Ectodermal cell (in vitro differentiated cells): ENCODE results near the gene PTPRN2.

Experiments
- H3K27ac ChIP-seq: 2 replicates; pipeline ENCODE4 v1.7.0; 2013; ENCODE audit warnings: mild to moderate bottlenecking, low read depth, low read length; ENCODE audit not compliant: insufficient read depth, poor library complexity, severe bottlenecking
- H3K27me3 ChIP-seq: 2 replicates; pipeline ENCODE4 v1.7.0; 2013; ENCODE audit warnings: mild to moderate bottlenecking, low read length; ENCODE audit not compliant: insufficient read depth, control insufficient read depth, poor library complexity, severe bottlenecking
- H3K36me3 ChIP-seq: one replicate; pipeline ENCODE4 v1.7.0; 2013; ENCODE audit warnings: low read length; ENCODE audit not compliant: control insufficient read depth, insufficient read depth
- H3K4me1 ChIP-seq: one replicate; pipeline ENCODE4 v1.7.0; 2013; ENCODE audit warnings: low read length; ENCODE audit not compliant: control insufficient read depth, insufficient read depth
- H3K4me3 ChIP-seq: 2 replicates; pipeline ENCODE4 v1.7.0; 2013; ENCODE audit warnings: low read depth, low read length, control low read depth; ENCODE audit not compliant: insufficient read depth
- H3K9me3 ChIP-seq: 2 replicates; pipeline ENCODE4 v1.7.0; 2013; ENCODE audit warnings: mild to moderate bottlenecking, low read length, moderate library complexity; ENCODE audit not compliant: control insufficient read depth
- WGBS, 2 experiments: methylation state at CpG; one replicate each; pipeline ENCODE4 v1.1.7; 2013; ENCODE audit warnings: missing lambda C conversion rate in 2 of 2; 5-methylcytosine and 5-hydroxymethylcytosine counted together

PTPRN2 gene

GRCh38 chr7:157689269-157690057, 898.2 kb downstream of the PTPRN2 start:
- peaks cover 85% of the 10 kb centered on the region for H3K27me3 ChIP-seq
- no peak overlapping the region for H3K27ac ChIP-seq
- H3K4me3 ChIP-seq = no peak overlapping the region
- 73 to 74% methylated on average over 59 of the region's 59 CpGs for WGBS, 2 experiments
- no peaks in the 10 kb centered on the region for H3K4me1 ChIP-seq
- H3K36me3 ChIP-seq = no peaks in the 10 kb centered on the region
- H3K9me3 ChIP-seq = peaks cover 3% of the 10 kb centered on the region

GRCh38 chr7:157688533-157689268, 898.9 kb downstream of the PTPRN2 start:
- H3K4me1 ChIP-seq = no peaks in the 10 kb centered on the region
- WGBS, 2 experiments = 71 to 75% methylated on average over 64 of the region's 64 CpGs
- H3K27me3 ChIP-seq = peaks cover 82% of the 10 kb centered on the region
- H3K36me3 ChIP-seq = no peaks in the 10 kb centered on the region
- peaks cover 6% of the 10 kb centered on the region for H3K9me3 ChIP-seq
- H3K27ac ChIP-seq = no peak overlapping the region
- no peak overlapping the region for H3K4me3 ChIP-seq

DNA sequence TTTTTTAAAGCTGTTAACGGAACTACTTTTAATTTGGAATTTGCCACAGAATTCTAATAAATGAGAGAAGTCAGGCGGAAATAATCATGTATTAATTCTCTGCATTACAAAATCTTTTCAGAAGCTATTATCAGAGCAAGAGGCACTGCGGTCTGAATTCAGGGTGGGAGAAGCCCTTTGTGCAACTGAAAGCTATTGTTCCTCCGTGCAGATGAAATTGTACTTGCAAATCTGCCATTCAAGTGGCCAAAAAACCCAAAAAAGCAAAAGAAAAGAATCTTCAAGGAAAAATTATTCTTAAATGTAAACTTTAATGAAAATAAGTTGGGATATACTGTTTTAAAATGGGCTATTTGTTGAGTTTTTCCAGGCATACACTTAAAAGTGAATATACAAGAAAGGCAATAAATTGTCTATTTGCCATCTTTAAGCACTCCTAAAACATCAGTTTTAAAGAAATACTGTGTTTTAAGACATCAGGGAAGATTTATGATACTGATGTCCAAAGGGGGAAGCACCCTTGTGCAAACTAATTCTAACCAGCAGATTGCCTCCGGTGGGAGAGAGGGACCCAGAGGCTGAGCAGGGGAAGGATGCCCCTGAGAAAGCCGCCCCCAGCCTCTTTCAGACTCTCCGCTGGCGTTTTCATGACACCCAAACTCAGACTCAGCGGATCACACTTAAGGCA, 899.6 kb downstream of the PTPRN2 start:
- 56 to 61% methylated on average over 8 to 9 of the region's 9 CpGs for WGBS, 2 experiments
- H3K27me3 ChIP-seq = peaks cover 84% of the 10 kb centered on the region
- no peaks in the 10 kb centered on the region for H3K36me3 ChIP-seq
- no peaks in the 10 kb centered on the region for H3K4me1 ChIP-seq
- H3K9me3 ChIP-seq = peaks cover 6% of the 10 kb centered on the region
- no peak overlapping the region for H3K4me3 ChIP-seq
- no peak overlapping the region for H3K27ac ChIP-seq

- no peaks in the 10 kb centered on the region for H3K4me1 ChIP-seq
- no peaks in the 10 kb centered on the region for H3K36me3 ChIP-seq
- peaks cover 84% of the 10 kb centered on the region for H3K27me3 ChIP-seq
- H3K4me3 ChIP-seq = no peak overlapping the region
- 65 to 70% methylated on average over 5 of the region's 5 CpGs for WGBS, 2 experiments
- H3K27ac ChIP-seq = no peak overlapping the region
- peaks cover 6% of the 10 kb centered on the region for H3K9me3 ChIP-seq
These were observed 900.5 kb downstream of the PTPRN2 start for GRCh38 chr7:157687158-157687557.

DNA sequence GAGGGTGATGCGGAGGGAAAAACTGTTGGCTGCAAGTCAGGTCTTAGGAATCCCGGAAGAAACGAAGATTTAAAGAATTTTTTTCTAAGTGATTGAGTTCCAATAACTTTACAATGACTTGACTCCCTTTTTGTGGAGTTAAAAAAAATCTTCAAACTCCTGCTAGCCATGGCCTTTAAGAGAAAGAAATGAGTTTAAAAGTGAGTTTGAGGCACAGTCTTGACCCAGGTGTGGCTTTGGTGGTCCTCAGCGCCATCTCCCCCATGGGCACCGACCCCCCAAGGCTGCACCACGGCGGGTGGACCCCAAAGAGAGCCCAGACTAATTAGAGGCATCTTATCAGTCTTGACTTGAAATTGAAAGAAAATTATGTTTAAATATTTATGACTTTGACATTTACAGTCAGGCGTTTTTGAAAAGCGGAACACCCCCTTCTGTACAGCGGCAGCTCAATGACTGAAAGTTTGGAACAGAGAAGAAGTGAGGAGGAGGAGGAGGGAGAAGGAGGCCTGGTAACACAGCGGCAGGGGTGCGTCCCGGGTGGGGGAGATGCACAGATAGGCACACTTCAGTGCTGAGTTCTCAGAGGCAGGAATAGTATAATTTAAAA, 901.2 kb downstream of the PTPRN2 start:
- Histone ChIP-seq H3K27ac (no peak overlapping the region), H3K4me1 (no peaks in the 10 kb centered on the region), H3K4me3 (no peak overlapping the region), H3K36me3 (no peaks in the 10 kb centered on the region), H3K9me3 (peaks cover 6% of the 10 kb centered on the region), H3K27me3 (peaks cover 83% of the 10 kb centered on the region)
- WGBS, 2 experiments = 61 to 71% methylated on average over 13 of the region's 13 CpGs

- no peak overlapping the region for H3K27ac ChIP-seq
- H3K4me1 ChIP-seq = no peaks in the 10 kb centered on the region
- H3K4me3 ChIP-seq = no peak overlapping the region
- 71 to 73% methylated on average over 77 of the region's 77 CpGs for WGBS, 2 experiments
- H3K27me3 ChIP-seq = peaks cover 87% of the 10 kb centered on the region
- H3K9me3 ChIP-seq = peaks cover 6% of the 10 kb centered on the region
- H3K36me3 ChIP-seq = no peaks in the 10 kb centered on the region
These were observed 902.0 kb downstream of the PTPRN2 start for GRCh38 chr7:157685430-157686284.

GRCh38 chr7:157684909-157685429, 902.7 kb downstream of the PTPRN2 start:
- H3K4me3 ChIP-seq = no peak overlapping the region
- H3K27ac ChIP-seq = no peak overlapping the region
- H3K36me3 ChIP-seq = no peaks in the 10 kb centered on the region
- H3K4me1 ChIP-seq = no peaks in the 10 kb centered on the region
- H3K9me3 ChIP-seq = peaks cover 6% of the 10 kb centered on the region
- WGBS, 2 experiments = 74 to 76% methylated on average over 72 of the region's 72 CpGs
- H3K27me3 ChIP-seq = peaks cover 87% of the 10 kb centered on the region

DNA sequence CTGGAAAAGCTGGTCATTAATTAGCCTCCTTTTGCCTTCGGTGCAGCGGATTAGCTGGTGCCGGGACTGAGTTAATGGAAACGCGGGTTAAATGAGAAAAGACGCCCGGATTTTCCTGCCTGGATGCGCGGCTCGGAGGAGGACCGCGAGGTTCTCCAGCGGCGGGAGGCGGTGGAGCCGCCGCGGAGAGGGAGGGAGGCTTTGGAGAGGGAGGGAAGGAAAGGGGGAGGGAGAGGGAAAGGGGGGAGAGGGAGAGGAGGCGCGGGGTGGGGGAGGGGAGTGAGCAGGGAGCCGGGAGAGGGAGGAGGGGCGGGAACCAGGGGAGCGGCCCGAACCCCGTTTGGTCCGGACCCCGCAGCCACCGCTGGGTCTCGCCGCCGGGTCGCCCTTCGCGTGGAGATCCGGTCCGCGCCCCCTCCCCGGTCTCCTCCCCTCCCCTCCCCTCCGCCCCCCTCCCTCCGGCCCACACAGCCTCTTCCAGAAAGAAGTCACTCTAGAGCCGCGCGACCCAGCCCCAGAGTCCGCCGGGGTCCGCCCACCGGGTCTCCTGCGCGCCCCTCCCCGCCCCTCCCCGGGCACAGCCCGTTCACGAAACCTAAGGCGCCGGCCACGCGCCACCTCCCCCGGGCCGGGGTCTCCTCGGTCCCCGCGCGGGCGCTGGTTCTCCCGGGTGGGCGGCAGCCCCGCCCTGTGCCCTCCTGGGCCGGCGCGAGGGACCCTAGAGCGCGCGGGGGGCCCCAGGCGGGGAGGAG, 903.3 kb downstream of the PTPRN2 start:
- Histone ChIP-seq H3K4me1 (no peaks in the 10 kb centered on the region), H3K27me3 (peaks cover 87% of the 10 kb centered on the region), H3K36me3 (no peaks in the 10 kb centered on the region), H3K27ac (no peak overlapping the region), H3K9me3 (peaks cover 6% of the 10 kb centered on the region), H3K4me3 (no peak overlapping the region)
- 67% methylated on average over 70 to 72 of the region's 74 CpGs for WGBS, 2 experiments

DNA sequence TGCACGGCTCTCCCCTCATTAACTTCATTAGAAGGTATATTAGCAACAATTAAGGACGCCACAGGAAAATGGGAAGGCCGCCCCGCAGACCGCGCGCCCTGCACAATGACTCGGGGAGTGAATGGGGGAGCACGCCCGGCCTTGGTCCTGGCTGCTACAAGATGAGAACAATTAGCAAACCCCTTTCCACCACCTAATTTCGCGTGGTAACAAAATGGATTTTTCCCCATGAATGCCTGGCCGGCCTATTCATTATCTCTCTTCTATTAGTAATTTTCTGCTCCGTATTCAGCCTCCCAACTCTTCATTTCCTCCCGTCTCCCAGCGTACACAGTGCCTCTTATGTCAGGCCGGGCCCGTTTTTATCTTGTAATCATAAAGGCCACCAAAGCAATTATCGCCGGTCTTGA, 903.9 kb downstream of the PTPRN2 start:
- Histone ChIP-seq H3K27ac (no peak overlapping the region), H3K4me1 (no peaks in the 10 kb centered on the region)

More for the DNA sequence above, 903.9 kb downstream of the PTPRN2 start:
- WGBS, 2 experiments = 75 to 79% methylated on average over 20 of the region's 20 CpGs
- Histone ChIP-seq H3K9me3 (peaks cover 6% of the 10 kb centered on the region), H3K36me3 (no peaks in the 10 kb centered on the region), H3K4me3 (no peak overlapping the region), H3K27me3 (peaks cover 84% of the 10 kb centered on the region)
